Left renal cortex interstitium (tissue), 4 donors: Measurements from ENCODE around the gene TNFAIP8L1. TPM values are rescaled to one million over a fixed set of nuclear protein-coding genes. Genes with fewer than 3 reads are reported as not detected.

Experiments used
- DNase-seq, 4 donors: peaks; one replicate each; pipeline ENCODE4 v3.0.0-alpha.2; 2013; ENCODE audit warnings: low read depth in 4 of 4, low spot score in 2 of 4, missing footprints in 1 of 4
- polyA plus RNA-seq, 4 donors: library from polyadenylated mRNA; unstranded; fragments of 120-200 nt; gene quantifications; one replicate each; pipeline ENCODE4 v1.2.1, GENCODE V29; 2013; ENCODE audit not compliant: insufficient read length in 4 of 4

Gene TNFAIP8L1
- polyA plus RNA-seq, 4 donors: 12.8 to 15.1 (median 13.4) TPM

- no peak for DNase-seq
These were observed 6.4 kb downstream of the TNFAIP8L1 start for GRCh38 chr19:4645718-4646117.

GRCh38 chr19:4647676-4648644, 8.6 kb downstream of the TNFAIP8L1 start:
- no peak for DNase-seq

- DNase-seq: no peak
These were observed 10.2 kb downstream of the TNFAIP8L1 start for GRCh38 chr19:4649392-4650047.

- no peak for DNase-seq
These were observed 10.8 kb downstream of the TNFAIP8L1 start for GRCh38 chr19:4650159-4650558.

- no peak for DNase-seq
These were observed 12.8 kb downstream of the TNFAIP8L1 start for GRCh38 chr19:4652075-4652474.

- no peak for DNase-seq
These were observed 14.6 kb downstream of the TNFAIP8L1 start for GRCh38 chr19:4653793-4654436.

- no peak for DNase-seq
These were observed 15.4 kb downstream of the TNFAIP8L1 start for GRCh38 chr19:4654437-4655361.

GRCh38 chr19:4656102-4656501, 16.8 kb downstream of the TNFAIP8L1 start:
- DNase-seq: no peak

GRCh38 chr19:4657262-4657661, 17.9 kb downstream of the TNFAIP8L1 start:
- no peak for DNase-seq

GRCh38 chr19:4657835-4658234, 18.5 kb downstream of the TNFAIP8L1 start:
- no peak for DNase-seq

- no peak for DNase-seq
These were observed 21.0 kb downstream of the TNFAIP8L1 start for GRCh38 chr19:4660181-4660791.

- DNase-seq: no peak
These were observed 21.7 kb downstream of the TNFAIP8L1 start for GRCh38 chr19:4660993-4661392.

- DNase-seq: no peak
These were observed 22.8 kb downstream of the TNFAIP8L1 start for GRCh38 chr19:4662020-4662695.

GRCh38 chr19:4662812-4663211, 23.5 kb downstream of the TNFAIP8L1 start:
- no peak for DNase-seq

- no peak for DNase-seq
These were observed 25.3 kb downstream of the TNFAIP8L1 start for GRCh38 chr19:4664642-4665041.

- peak; percentile 41 to 75 (median 56) for DNase-seq
These were observed 30.6 kb downstream of the TNFAIP8L1 start, which contains the start of gene MYDGF for GRCh38 chr19:4669723-4670480. Gene MYDGF, minus strand, starts transcription at chr19:4670342. Its CDS starts 8 bp downstream, at chr19:4670334.

GRCh38 chr19:4671185-4671851, 32.0 kb downstream of the TNFAIP8L1 start:
- no peak for DNase-seq

GRCh38 chr19:4673216-4673615, 33.9 kb downstream of the TNFAIP8L1 start:
- no peak for DNase-seq
